D721Med (cell line): ENCODE results near the gene PPP1R18.
"Not testable (repeated sequence)": the region's sequence is repeated elsewhere in the genome, so short reads cannot be mapped to it uniquely, and the experiment has no call there.

Experiments
- DNase-seq: peaks from one replicate; pipeline ENCODE4 v3.0.0; 2011; ENCODE audit warnings: low spot score; ENCODE audit not compliant: insufficient read length
- FAIRE-seq: peaks from 2 replicates; lab custom pipeline; 2011; peaks lifted over from hg19 to GRCh38; lab: Jason Lieb, UNC
- TF ChIP-seq, protein P1 (sequence below): IDR thresholded peaks from 2 replicates; pipeline ENCODE4 v1.5.1; 2012; ENCODE audit warnings: mild to moderate bottlenecking, control low read depth; ENCODE audit not compliant: insufficient read depth; ENCODE audit errors: missing control alignments

The PPP1R18 gene

DNA sequence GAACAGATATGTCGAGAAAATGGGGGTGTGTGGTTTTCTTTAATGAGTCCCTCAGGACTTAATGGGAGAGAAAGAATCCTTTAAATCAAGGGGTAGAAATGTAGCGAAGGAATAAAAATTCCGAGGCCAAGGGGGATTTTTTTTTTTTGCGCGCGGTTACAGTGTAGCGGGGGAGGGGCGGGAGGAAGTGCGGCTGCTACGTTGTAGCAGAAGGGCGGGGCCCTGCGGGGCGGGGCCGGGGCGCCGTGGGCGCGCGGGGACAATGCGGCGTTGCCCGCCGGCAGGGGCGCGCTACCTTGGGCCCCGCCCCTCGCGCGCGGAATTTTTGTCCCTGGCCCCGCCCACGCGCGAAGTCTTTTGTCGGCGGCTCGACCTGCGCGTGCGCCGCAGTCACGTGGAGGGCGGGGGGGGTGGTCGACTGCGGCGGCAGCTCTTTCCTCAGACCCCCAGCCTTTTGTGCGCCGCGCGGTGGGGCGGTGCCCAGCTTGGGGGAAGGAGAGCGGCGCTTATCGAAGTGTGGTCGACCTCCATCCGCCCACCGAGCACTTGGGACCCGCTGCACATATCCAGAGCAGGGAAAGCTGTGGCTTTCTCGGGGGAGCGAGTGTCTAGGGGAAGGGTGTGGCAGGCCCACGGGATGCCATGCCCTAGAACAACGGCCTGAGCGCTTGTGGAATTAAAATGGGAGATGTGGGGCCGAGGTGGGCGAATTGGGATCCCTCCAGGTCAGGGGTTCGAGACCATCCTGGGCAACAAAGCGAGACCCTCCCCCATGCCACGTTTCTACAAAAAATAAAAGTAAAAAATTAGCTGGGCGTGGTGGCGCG, 35.0 kb upstream of the PPP1R18 start:
- DNase-seq (peak; percentile 66), FAIRE-seq (no peak)
- TF ChIP-seq, protein P1, sequence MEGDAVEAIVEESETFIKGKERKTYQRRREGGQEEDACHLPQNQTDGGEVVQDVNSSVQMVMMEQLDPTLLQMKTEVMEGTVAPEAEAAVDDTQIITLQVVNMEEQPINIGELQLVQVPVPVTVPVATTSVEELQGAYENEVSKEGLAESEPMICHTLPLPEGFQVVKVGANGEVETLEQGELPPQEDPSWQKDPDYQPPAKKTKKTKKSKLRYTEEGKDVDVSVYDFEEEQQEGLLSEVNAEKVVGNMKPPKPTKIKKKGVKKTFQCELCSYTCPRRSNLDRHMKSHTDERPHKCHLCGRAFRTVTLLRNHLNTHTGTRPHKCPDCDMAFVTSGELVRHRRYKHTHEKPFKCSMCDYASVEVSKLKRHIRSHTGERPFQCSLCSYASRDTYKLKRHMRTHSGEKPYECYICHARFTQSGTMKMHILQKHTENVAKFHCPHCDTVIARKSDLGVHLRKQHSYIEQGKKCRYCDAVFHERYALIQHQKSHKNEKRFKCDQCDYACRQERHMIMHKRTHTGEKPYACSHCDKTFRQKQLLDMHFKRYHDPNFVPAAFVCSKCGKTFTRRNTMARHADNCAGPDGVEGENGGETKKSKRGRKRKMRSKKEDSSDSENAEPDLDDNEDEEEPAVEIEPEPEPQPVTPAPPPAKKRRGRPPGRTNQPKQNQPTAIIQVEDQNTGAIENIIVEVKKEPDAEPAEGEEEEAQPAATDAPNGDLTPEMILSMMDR = peak; percentile 24

DNA sequence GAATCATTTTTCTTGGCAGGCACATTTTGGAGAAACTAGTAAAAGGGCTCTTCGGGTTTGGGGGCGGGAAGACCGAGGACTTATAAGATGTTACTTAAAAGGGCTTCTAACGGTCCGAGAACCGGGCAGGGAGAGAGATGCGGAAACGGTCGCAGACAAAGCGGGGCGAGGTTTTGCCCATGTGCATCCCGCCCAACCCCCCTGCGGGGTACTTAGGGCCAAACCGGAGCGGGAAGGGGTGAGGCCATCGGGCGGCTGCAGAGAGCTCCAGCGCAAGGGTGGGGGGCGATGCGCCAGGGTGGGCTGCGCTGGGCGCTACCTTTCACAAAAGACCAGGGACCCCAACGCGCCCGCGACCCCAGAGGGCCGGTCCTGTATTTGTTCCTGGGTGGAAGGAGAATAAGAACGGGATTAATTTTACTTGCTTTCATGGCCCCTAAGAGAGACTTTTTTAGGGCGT, 34.3 kb upstream of the PPP1R18 start:
- DNase-seq = no peak
- FAIRE-seq = no peak
- TF ChIP-seq, protein P1 = no peak

DNA sequence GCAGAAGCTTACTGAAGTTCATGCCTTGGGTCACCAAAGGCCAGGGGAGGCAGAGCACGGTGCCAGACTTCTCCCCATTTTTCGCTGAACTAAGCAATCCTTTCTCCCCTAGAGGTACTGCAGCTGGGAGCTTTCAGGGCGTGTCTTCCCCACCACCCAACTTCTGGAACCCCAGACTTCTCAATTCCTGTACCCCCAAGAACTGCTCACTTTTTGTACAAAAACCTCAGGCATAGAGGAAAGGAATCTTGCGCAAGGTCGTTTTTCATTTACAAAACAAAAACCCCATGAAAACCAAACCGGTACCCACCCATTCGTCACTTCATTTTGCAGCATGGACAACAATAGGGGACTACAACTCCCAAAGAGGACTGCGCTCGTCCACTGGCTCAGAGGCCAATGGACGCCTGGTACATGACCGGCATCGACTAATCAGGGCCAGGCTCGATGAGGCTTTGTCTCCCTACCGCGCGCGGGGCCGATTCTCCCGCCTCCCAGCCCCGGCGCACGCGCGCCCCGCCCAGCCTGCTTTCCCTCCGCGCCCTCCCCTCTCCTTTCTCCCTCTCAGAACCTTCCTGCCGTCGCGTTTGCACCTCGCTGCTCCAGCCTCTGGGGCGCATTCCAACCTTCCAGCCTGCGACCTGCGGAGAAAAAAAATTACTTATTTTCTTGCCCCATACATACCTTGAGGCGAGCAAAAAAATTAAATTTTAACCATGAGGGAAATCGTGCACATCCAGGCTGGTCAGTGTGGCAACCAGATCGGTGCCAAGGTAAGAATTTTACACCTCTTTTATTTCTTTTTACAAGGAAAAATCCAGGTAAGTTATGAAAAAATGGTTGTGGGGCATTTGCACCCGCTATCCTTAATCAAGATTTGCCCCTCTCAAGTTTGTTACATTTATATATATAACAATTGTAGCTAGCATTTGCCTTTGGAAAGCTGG, 33.6 kb upstream of the PPP1R18 start, which contains the start of gene TUBB:
TUBB (plus strand) TSS at position 562 of the 947 bp plus-strand sequence; CDS start at position 717, 155 bp downstream.
- FAIRE-seq (no peak), DNase-seq (peak; percentile 44)
- TF ChIP-seq, protein P1 = no peak

DNA sequence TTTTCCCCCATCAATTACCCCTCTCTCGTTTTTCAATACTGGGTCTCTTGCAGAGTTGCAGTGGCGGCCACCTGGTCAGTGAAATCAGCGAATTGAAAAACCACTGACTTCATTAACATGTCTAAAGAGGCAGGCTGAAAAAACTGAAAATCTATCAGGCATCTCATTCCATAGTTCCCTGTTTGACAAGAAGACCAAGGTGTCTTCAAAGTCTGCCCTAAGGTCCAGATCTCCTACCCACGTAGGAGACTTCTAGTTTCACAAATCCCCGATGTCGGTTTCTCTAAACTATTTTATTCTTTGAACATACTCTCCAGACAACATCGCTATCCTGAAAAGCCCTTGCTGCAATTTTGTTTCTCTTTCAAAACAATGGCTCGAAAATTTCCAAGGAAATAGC, 32.9 kb upstream of the PPP1R18 start:
- TF ChIP-seq, protein P1 = no peak

DNA sequence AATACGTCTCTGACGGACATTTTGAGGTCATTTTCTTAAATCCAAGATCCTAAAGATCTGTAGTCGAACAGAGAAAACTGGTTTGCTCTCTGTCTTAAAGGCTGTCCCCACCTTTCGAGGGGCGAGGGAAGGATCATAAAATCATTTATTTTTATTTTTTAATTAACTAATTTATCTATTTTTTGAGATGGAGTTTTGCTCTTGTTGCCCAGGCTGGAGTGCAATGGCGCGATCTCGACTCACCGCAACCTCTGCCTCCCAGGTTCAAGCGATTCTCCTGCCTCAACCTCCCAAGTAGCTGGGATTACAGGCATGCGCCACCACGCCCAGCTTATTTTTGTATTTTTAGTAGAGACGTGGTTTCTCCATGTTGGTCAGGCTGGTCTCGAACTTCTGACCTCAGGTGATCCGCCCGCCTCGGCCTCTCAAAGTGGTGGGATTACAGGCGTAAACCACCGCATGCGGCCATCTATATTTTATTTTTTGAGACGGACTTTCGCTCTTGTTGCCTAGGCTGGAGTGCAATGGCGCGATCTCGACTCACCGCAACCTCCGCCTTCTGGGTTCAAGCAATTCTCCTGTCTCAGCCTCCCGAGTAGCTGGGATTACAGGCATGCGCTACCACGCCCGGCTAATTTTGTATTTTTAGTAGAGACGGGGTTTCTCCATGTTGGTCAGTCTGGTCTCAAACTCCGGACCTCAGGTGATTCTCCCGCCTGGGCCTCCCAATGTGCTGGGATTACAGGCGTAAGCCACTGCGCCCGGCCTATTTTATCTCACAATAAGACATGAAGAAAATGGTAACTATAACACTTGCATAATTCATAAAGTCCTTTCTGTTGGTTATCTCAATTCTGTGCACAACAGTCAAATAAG, 31.6 kb upstream of the PPP1R18 start:
- FAIRE-seq, DNase-seq: not testable (repeated sequence)

More for the DNA sequence above, 32.9 kb upstream of the PPP1R18 start:
- DNase-seq (no peak), FAIRE-seq (no peak)

DNA sequence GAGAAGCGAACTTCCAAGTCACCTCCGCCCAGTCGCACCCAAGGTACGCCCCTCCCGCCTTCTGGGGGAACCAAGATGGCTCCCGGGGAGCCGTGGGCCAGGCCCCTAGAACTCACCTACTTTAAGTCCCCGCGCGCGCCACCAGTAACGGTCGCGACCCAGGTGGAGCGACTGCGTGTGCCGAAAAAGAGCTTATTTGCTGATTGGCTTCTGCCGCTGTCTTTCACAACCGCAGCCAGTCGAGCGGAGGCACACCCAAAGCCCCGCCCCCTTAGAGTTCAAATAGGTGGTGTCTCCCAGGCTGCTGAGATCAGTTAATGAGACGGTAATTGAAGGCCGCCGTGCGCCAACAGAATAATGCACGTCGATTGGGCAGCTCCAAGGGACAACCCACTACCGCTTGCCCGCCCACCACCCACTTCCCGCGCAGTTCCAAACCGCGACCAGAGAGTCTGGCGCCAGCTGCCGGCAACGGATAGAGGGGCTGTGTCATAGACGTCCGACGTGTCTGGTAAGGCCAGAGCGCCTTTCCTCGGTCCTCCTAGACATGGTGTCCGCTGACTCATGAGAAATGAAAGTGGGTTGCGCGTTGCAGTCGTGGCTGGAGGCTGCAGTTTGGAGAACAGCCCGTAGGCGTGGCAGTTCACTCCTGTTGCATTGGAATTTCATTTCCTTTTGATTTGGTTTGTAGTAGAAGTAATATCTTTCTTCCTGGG, 30.8 kb upstream of the PPP1R18 start, which contains the start of gene MDC1:
MDC1 (minus strand) TSS at position 153 of the 716 bp plus-strand sequence. CDS start 2,106 bp downstream, outside the sequence.
- peak; percentile 80 for DNase-seq
- TF ChIP-seq, protein P1 = no peak
- no peak for FAIRE-seq
